Measurements from ENCODE around the gene RALGAPA1. TPM values are rescaled to one million over a fixed set of nuclear protein-coding genes. Genes with fewer than 3 reads are reported as not detected.
A peak's percentile ranks its signal among the peaks of the same experiment; 100 is the strongest.

Gene RALGAPA1
- total and polyA plus RNA-seq, 2 donors (not counting 1 experiment from before 2014, with no cell fraction given): 7.2 to 34.5 TPM

DNA sequence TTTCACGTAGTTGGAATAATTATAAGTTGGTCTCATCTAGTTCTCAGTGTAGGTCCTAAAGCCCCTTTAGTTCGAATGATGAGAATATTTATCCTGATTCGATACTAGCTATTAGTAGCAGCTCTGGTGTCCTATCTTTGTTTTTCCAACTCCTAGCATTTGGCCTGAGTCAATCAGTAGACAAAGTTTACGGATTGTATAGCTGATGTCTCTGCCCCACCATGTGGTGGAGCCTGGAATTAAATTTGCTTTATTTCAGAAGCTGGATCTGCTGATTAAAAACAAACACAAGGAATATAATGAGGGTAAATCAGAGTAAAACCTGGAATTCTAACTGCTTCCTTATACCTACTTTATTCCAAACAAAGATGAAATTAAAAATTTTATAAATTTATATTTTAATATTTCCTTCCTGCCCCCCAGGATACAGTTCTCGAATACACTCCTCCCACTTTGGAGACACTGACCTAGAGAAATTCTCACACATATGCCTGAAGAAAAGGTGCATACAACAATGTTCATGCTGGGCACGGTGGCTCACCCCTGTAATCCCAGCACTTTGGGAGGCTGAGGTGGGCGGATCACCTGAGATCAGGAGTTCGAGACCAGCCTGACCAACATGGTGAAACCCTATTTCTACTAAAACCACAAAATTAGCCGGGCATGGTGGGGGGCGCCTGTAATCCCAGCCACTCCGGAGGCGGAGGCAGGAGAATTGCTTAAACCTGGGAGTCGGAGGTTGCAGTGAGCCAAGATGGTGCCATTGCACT, 9.4 kb upstream of the RALGAPA1 start:
- Histone ChIP-seq H3K4me2 (ENCODE audit: extremely low read depth, insufficient read depth, low read length) (no peak overlapping the region), H3K9ac (ENCODE audit: insufficient read depth, low read length) (no peak overlapping the region), H3K4me1 (ENCODE audit: control insufficient read depth, extremely low read depth, insufficient read depth, low read length) (no peaks in the 10 kb centered on the region), H3K4me3 (replicated peaks in 1 of 4; ENCODE audit: control extremely low read depth in 1 of 4, insufficient read depth in 1 of 4, low read depth in 3 of 4, low read length in 4 of 4) (no peak overlapping the region), H3K27me3 (ENCODE audit: control insufficient read depth, insufficient read depth, low read length) (no peaks in the 10 kb centered on the region), H3K79me2 (ENCODE audit: control insufficient read depth, insufficient read depth, low read length) (no peaks in the 10 kb centered on the region), H3K27ac (ENCODE audit: insufficient read depth, low read length) (no peak overlapping the region), H2AFZ (ENCODE audit: low read length) (no peak overlapping the region), H4K20me1 (ENCODE audit: control insufficient read depth, extremely low read depth, insufficient read depth, low read length) (no peaks in the 10 kb centered on the region), H3K36me3 (ENCODE audit: control insufficient read depth, insufficient read depth, low read length) (no peaks in the 10 kb centered on the region), H3K9me3 (ENCODE audit: control insufficient read depth, insufficient read depth, low read depth, low read length) (no peaks in the 10 kb centered on the region)
- peak; percentile 22 to 63 for DNase-seq (ENCODE audit: low read depth in 2 of 2)
- TF ChIP-seq CTCF (conservative IDR thresholded peaks at IDR 0.05 in 1 of 2, IDR thresholded peaks at IDR 0.05 in 1 of 2; ENCODE audit: low read depth in 1 of 2, low read length in 2 of 2) (peak; percentile 67 to 70), EZH2 (IDR thresholded peaks at IDR 0.05; ENCODE audit: low read length, missing control alignments) (no peak)

DNA sequence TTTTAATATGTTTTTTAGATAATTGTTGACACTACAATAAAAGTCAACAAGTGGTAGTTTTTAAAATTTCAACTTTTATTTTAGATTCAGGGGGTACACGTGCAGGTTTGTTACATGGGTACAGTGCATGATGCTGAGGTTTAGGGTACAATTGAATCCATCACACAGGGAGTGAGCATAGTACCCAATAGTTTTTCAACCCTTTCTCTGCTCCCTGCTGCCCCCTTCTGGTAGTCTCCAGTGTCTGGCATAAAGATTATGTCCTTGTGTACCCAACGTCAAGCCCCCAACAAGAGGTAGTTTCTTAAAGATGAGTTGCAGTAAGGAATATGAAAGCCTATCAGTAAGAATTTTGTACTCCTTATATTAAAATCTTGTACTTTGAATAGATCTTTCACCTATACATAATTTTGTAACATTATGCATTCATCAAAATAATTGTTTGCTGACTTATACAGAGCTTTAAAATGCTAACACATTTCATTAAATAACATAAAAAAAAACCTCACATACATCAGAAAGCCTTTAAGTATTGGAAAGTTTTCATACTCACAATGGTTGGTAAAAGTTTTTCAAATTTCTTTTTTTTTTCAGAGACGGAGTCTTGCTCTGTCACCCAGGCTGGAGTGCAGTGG, 5.4 kb upstream of the RALGAPA1 start:
- peak; percentile 19 to 50 for DNase-seq (ENCODE audit: low read depth in 2 of 2)
- H3K27me3 ChIP-seq (ENCODE audit: control insufficient read depth, insufficient read depth, low read length): no peaks in the 10 kb centered on the region
- no peaks in the 10 kb centered on the region for H4K20me1 ChIP-seq (ENCODE audit: control insufficient read depth, extremely low read depth, insufficient read depth, low read length)
- H3K27ac ChIP-seq (ENCODE audit: insufficient read depth, low read length): no peak overlapping the region
- no peak overlapping the region for H2AFZ ChIP-seq (ENCODE audit: low read length)
- H3K79me2 ChIP-seq (ENCODE audit: control insufficient read depth, insufficient read depth, low read length): no peaks in the 10 kb centered on the region
- H3K9ac ChIP-seq (ENCODE audit: insufficient read depth, low read length): no peak overlapping the region
- H3K4me3 ChIP-seq (replicated peaks in 1 of 4; ENCODE audit: control extremely low read depth in 1 of 4, insufficient read depth in 1 of 4, low read depth in 3 of 4, low read length in 4 of 4): no peak overlapping the region
- TF ChIP-seq CTCF (conservative IDR thresholded peaks at IDR 0.05 in 1 of 2, IDR thresholded peaks at IDR 0.05 in 1 of 2; ENCODE audit: low read depth in 1 of 2, low read length in 2 of 2): peak; percentile 64 to 90
- TF ChIP-seq EZH2 (IDR thresholded peaks at IDR 0.05; ENCODE audit: low read length, missing control alignments): no peak
- H3K9me3 ChIP-seq (ENCODE audit: control insufficient read depth, insufficient read depth, low read depth, low read length): no peaks in the 10 kb centered on the region
- no peak overlapping the region for H3K4me2 ChIP-seq (ENCODE audit: extremely low read depth, insufficient read depth, low read length)
- H3K4me1 ChIP-seq (ENCODE audit: control insufficient read depth, extremely low read depth, insufficient read depth, low read length): no peaks in the 10 kb centered on the region
- no peaks in the 10 kb centered on the region for H3K36me3 ChIP-seq (ENCODE audit: control insufficient read depth, insufficient read depth, low read length)

GRCh38 chr14:35810963-35811362, 1.9 kb upstream of the RALGAPA1 start:
- H3K4me3 ChIP-seq (replicated peaks in 1 of 4; ENCODE audit: control extremely low read depth in 1 of 4, insufficient read depth in 1 of 4, low read depth in 3 of 4, low read length in 4 of 4): no peak overlapping the region
- H3K79me2 ChIP-seq (ENCODE audit: control insufficient read depth, insufficient read depth, low read length): peaks cover 14% of the 10 kb centered on the region
- DNase-seq (ENCODE audit: low read depth in 2 of 2): no peak
- H3K27me3 ChIP-seq (ENCODE audit: control insufficient read depth, insufficient read depth, low read length): no peaks in the 10 kb centered on the region
- H3K4me2 ChIP-seq (ENCODE audit: extremely low read depth, insufficient read depth, low read length): no peak overlapping the region
- no peaks in the 10 kb centered on the region for H3K36me3 ChIP-seq (ENCODE audit: control insufficient read depth, insufficient read depth, low read length)
- peaks cover 5% of the 10 kb centered on the region for H3K4me1 ChIP-seq (ENCODE audit: control insufficient read depth, extremely low read depth, insufficient read depth, low read length)
- no peaks in the 10 kb centered on the region for H4K20me1 ChIP-seq (ENCODE audit: control insufficient read depth, extremely low read depth, insufficient read depth, low read length)
- TF ChIP-seq CTCF (conservative IDR thresholded peaks at IDR 0.05 in 1 of 2, IDR thresholded peaks at IDR 0.05 in 1 of 2; ENCODE audit: low read depth in 1 of 2, low read length in 2 of 2) (no peak), EZH2 (IDR thresholded peaks at IDR 0.05; ENCODE audit: low read length, missing control alignments) (no peak)
- no peaks in the 10 kb centered on the region for H3K9me3 ChIP-seq (ENCODE audit: control insufficient read depth, insufficient read depth, low read depth, low read length)
- no peak overlapping the region for H3K27ac ChIP-seq (ENCODE audit: insufficient read depth, low read length)
- H2AFZ ChIP-seq (ENCODE audit: low read length): no peak overlapping the region
- H3K9ac ChIP-seq (ENCODE audit: insufficient read depth, low read length): no peak overlapping the region

Measured in fibroblast of lung (primary cell).